Neural cell (in vitro differentiated cells): ENCODE data around the gene KCNJ10. TPM values are rescaled to one million over a fixed set of nuclear protein-coding genes. Genes with fewer than 3 reads are reported as not detected.

ENCODE experiments used
- H2AFZ ChIP-seq: fragments of 200-600, 300-800 bp; sonication (generic), shearing (Covaris generic); 2 replicates; pipeline ENCODE4 v1.6.0; 2014; ENCODE audit warnings: low read depth, mild to moderate bottlenecking, antibody characterized with exemption, low read length, moderate library complexity
- H3F3A ChIP-seq: fragments of 200-600 bp; shearing (Covaris generic); 2 replicates; pipeline ENCODE4 v1.6.1; 2016; ENCODE audit warnings: mild to moderate bottlenecking, moderate library complexity, mixed read lengths, antibody characterized with exemption, low read length; ENCODE audit not compliant: insufficient read depth, poor library complexity, severe bottlenecking
- H3K27ac ChIP-seq: fragments of 200-600, 300-800 bp; sonication (generic), shearing (Covaris generic); 2 replicates; pipeline ENCODE4 v1.5.1; 2014; ENCODE audit warnings: mild to moderate bottlenecking, low read length, moderate library complexity
- H3K27me3 ChIP-seq: fragments of 300-800, 200-600 bp; sonication (generic), shearing (Covaris generic); 2 replicates; pipeline ENCODE4 v1.6.0; 2014; ENCODE audit warnings: mild to moderate bottlenecking, low read depth, low read length, moderate library complexity; ENCODE audit not compliant: insufficient read depth
- H3K36me3 ChIP-seq: fragments of 300-800, 200-600 bp; sonication (generic), shearing (Covaris generic); 2 replicates; pipeline ENCODE4 v1.5.1; 2014; ENCODE audit warnings: mild to moderate bottlenecking, antibody characterized with exemption, low read length, moderate library complexity; ENCODE audit not compliant: insufficient read depth
- H3K4me2 ChIP-seq: fragments of 300-800, 200-600 bp; sonication (generic), shearing (Covaris generic); 2 replicates; pipeline ENCODE4 v1.6.0; 2014; ENCODE audit warnings: mild to moderate bottlenecking, low read length
- H3K4me3 ChIP-seq: fragments of 300-800, 200-600 bp; sonication (generic), shearing (Covaris generic); 2 replicates; pipeline ENCODE4 v1.5.1; 2014; ENCODE audit warnings: mild to moderate bottlenecking, low read length, moderate library complexity
- H3K79me2 ChIP-seq: fragments of 200-600 bp; shearing (Covaris generic); replicated peaks from 2 replicates; pipeline ENCODE4 v1.6.0; 2014; ENCODE audit warnings: mild to moderate bottlenecking, low read length, moderate library complexity; ENCODE audit not compliant: insufficient read depth
- H3K9ac ChIP-seq: fragments of 300-800, 200-600 bp; sonication (generic), shearing (Covaris generic); 2 replicates; pipeline ENCODE4 v1.6.1; 2016; ENCODE audit warnings: mild to moderate bottlenecking, low read length, mixed read lengths
- H3K9me2 ChIP-seq: fragments of 200-600 bp; shearing (Covaris generic); 2 replicates; pipeline ENCODE4 v1.6.1; 2016; ENCODE audit warnings: mild to moderate bottlenecking, low read length, mixed read lengths; ENCODE audit not compliant: insufficient read depth
- H3K9me3 ChIP-seq: fragments of 200-600, 300-800 bp; sonication (generic), shearing (Covaris generic); 2 replicates; pipeline ENCODE4 v1.6.1; 2016; ENCODE audit warnings: mild to moderate bottlenecking, mixed run types, low read length, moderate library complexity, mixed read lengths
- H4K20me1 ChIP-seq: fragments of 200-600 bp; shearing (Covaris generic); 2 replicates; pipeline ENCODE4 v1.6.1; 2016; ENCODE audit warnings: mild to moderate bottlenecking, mixed run types; ENCODE audit not compliant: insufficient read depth
- CTCF ChIP-seq: fragments of 450-650 bp; IDR thresholded peaks from 2 replicates; pipeline ENCODE4 v1.5.1; 2014; ENCODE audit warnings: antibody characterized with exemption, mild to moderate bottlenecking, moderate library complexity; ENCODE audit not compliant: poor library complexity, severe bottlenecking
- EP300 ChIP-seq: fragments of 450-650 bp; conservative IDR thresholded peaks from 2 replicates; pipeline ENCODE4 v1.6.1; 2014; ENCODE audit warnings: antibody characterized with exemption, mild to moderate bottlenecking, moderate library complexity; ENCODE audit not compliant: poor library complexity, severe bottlenecking
- EZH2 ChIP-seq: fragments of 200-600, 300-800 bp; shearing (Covaris generic), sonication (generic); IDR thresholded peaks from 2 replicates; pipeline ENCODE4 v1.6.1; 2014; ENCODE audit warnings: antibody characterized with exemption, low read length, borderline replicate concordance, mild to moderate bottlenecking; ENCODE audit not compliant: insufficient read depth, poor library complexity, severe bottlenecking
- RAD21 ChIP-seq: fragments of 450-650 bp; conservative IDR thresholded peaks from 2 replicates; pipeline ENCODE4 v1.6.1; 2014; ENCODE audit warnings: antibody characterized with exemption, mild to moderate bottlenecking, moderate library complexity
- REST ChIP-seq: IDR thresholded peaks from 2 replicates; pipeline ENCODE4 v1.6.1; 2012; ENCODE audit warnings: borderline replicate concordance
- SMC3 ChIP-seq: fragments of 450-650 bp; conservative IDR thresholded peaks from 2 replicates; pipeline ENCODE4 v1.6.1; 2014; ENCODE audit warnings: antibody characterized with exemption, mild to moderate bottlenecking, moderate library complexity; ENCODE audit not compliant: poor library complexity
- TAF1 ChIP-seq: IDR thresholded peaks from 2 replicates; pipeline ENCODE4 v1.6.1; 2012; ENCODE audit warnings: low read depth
- polyA plus RNA-seq: library from polyadenylated mRNA; depleted of rRNA; stranded (reverse); fragments of >200 nt; gene quantifications from 2 replicates; pipeline ENCODE4 v1.2.3, GENCODE V29; 2014

Gene KCNJ10
- polyA plus RNA-seq, 1 donor from 2014 or later, result not detected

GRCh38 chr1:160086456-160086892 lies 16.5 kb upstream of the KCNJ10 start:
- H2AFZ ChIP-seq, result no peak overlapping the region
- no peak overlapping the region for H3K9ac ChIP-seq
- H3K4me2 ChIP-seq, result no peak overlapping the region
- no peaks in the 10 kb centered on the region for H3K79me2 ChIP-seq
- H3K9me3 ChIP-seq, result no peaks in the 10 kb centered on the region
- peaks cover 7% of the 10 kb centered on the region for H3K27me3 ChIP-seq
- TF ChIP-seq TAF1 (no peak), RAD21 (no peak), CTCF (no peak), EP300 (no peak), SMC3 (no peak), REST (no peak), EZH2 (no peak)
- H3K4me3 ChIP-seq, result no peak overlapping the region
- H3K36me3 ChIP-seq, result no peaks in the 10 kb centered on the region
- no peaks in the 10 kb centered on the region for H4K20me1 ChIP-seq
- no peaks in the 10 kb centered on the region for H3F3A ChIP-seq
- H3K27ac ChIP-seq, result no peak overlapping the region
- H3K9me2 ChIP-seq, result no peaks in the 10 kb centered on the region

- Histone ChIP-seq H3K9me2 (no peaks in the 10 kb centered on the region), H3F3A (no peaks in the 10 kb centered on the region), H3K4me3 (no peak overlapping the region), H3K79me2 (no peaks in the 10 kb centered on the region), H3K9ac (no peak overlapping the region), H2AFZ (no peak overlapping the region), H3K27ac (no peak overlapping the region), H3K27me3 (peaks cover 7% of the 10 kb centered on the region), H3K9me3 (no peaks in the 10 kb centered on the region), H3K4me2 (no peak overlapping the region), H3K36me3 (no peaks in the 10 kb centered on the region), H4K20me1 (no peaks in the 10 kb centered on the region)
- TF ChIP-seq SMC3 (peak; percentile 67), TAF1 (no peak), RAD21 (peak; percentile 64), CTCF (peak; percentile 72)
Observed at GRCh38 chr1:160085686-160086455, 15.9 kb upstream of the KCNJ10 start.
